ENCODE measurements around the gene BCCIP.

Gene BCCIP

GRCh38 chr10:125844751-125845221 is 21.4 kb downstream of the BCCIP start:
- Histone ChIP-seq H2BK15ac (ENCODE audit: low read depth, poor library complexity, severe bottlenecking) (no peak overlapping the region), H2BK5ac (ENCODE audit: low read depth, low read length, poor library complexity, severe bottlenecking) (no peak overlapping the region), H3K23ac (ENCODE audit: low read length in 2 of 2) (no peak overlapping the region), H2AK5ac (ENCODE audit: low read length, severe bottlenecking) (no peak overlapping the region), H3K27me3 (ENCODE audit: control insufficient read depth in 1 of 2, insufficient read depth in 1 of 2, low read length in 2 of 2) (no peaks in the 10 kb centered on the region), H3K4me2 (ENCODE audit: low read length, poor library complexity, severe bottlenecking) (no peak overlapping the region), H3K14ac (ENCODE audit: low read length in 2 of 2) (no peak overlapping the region), H3K9ac (ENCODE audit: low read length) (no peak overlapping the region), H3K4me3 (ENCODE audit: insufficient read depth in 1 of 2, low read depth in 1 of 2, low read length in 2 of 2) (no peak overlapping the region), H3K79me1 (replicated peaks; ENCODE audit: low read length, poor library complexity, severe bottlenecking) (peaks cover 14% of the 10 kb centered on the region), H4K91ac (ENCODE audit: low read length) (no peak overlapping the region), H2BK120ac (ENCODE audit: low read depth, low read length) (no peak overlapping the region), H3K4me1 (ENCODE audit: control insufficient read depth, insufficient read depth, low read depth, low read length) (peaks cover 7% of the 10 kb centered on the region), H3K9me3 (ENCODE audit: control insufficient read depth, low read length) (no peaks in the 10 kb centered on the region), H2BK12ac (ENCODE audit: low read length in 2 of 2) (no peak overlapping the region), H3K4ac (ENCODE audit: low read depth in 1 of 2, low read length in 2 of 2) (no peak overlapping the region), H3K18ac (ENCODE audit: low read depth in 1 of 2, low read length in 2 of 2) (no peak overlapping the region), H4K8ac (ENCODE audit: low read length) (no peak overlapping the region), H2AFZ (ENCODE audit: low read depth, low read length) (no peak overlapping the region), H3K27ac (ENCODE audit: low read length, poor library complexity, severe bottlenecking) (no peak overlapping the region), H3K36me3 (ENCODE audit: control insufficient read depth in 1 of 2, insufficient read depth in 2 of 2, low read depth in 1 of 2, low read length in 2 of 2) (peaks cover 32 to 77% of the 10 kb centered on the region in 2 experiments)
- DNase-seq, result no peak
- WGBS, result 97% methylated on average over 7 of the region's 7 CpGs

GRCh38 chr10:125845617-125846016 is 22.3 kb downstream of the BCCIP start:
- Histone ChIP-seq H3K18ac (ENCODE audit: low read depth in 1 of 2, low read length in 2 of 2) (no peak overlapping the region), H3K4me3 (ENCODE audit: insufficient read depth in 1 of 2, low read depth in 1 of 2, low read length in 2 of 2) (no peak overlapping the region), H2BK120ac (ENCODE audit: low read depth, low read length) (no peak overlapping the region), H3K4me2 (ENCODE audit: low read length, poor library complexity, severe bottlenecking) (no peak overlapping the region), H3K27me3 (ENCODE audit: control insufficient read depth in 1 of 2, insufficient read depth in 1 of 2, low read length in 2 of 2) (no peaks in the 10 kb centered on the region), H2BK15ac (ENCODE audit: low read depth, poor library complexity, severe bottlenecking) (no peak overlapping the region), H3K14ac (ENCODE audit: low read length in 2 of 2) (no peak overlapping the region), H2BK12ac (ENCODE audit: low read length in 2 of 2) (no peak overlapping the region), H3K9ac (ENCODE audit: low read length) (no peak overlapping the region), H3K27ac (ENCODE audit: low read length, poor library complexity, severe bottlenecking) (no peak overlapping the region), H3K4ac (ENCODE audit: low read depth in 1 of 2, low read length in 2 of 2) (no peak overlapping the region), H2BK5ac (ENCODE audit: low read depth, low read length, poor library complexity, severe bottlenecking) (no peak overlapping the region), H3K4me1 (ENCODE audit: control insufficient read depth, insufficient read depth, low read depth, low read length) (peaks cover 3% of the 10 kb centered on the region), H3K23ac (ENCODE audit: low read length in 2 of 2) (no peak overlapping the region), H3K79me1 (replicated peaks; ENCODE audit: low read length, poor library complexity, severe bottlenecking) (peaks cover 13% of the 10 kb centered on the region), H3K9me3 (ENCODE audit: control insufficient read depth, low read length) (no peaks in the 10 kb centered on the region), H3K36me3 (ENCODE audit: control insufficient read depth in 1 of 2, insufficient read depth in 2 of 2, low read depth in 1 of 2, low read length in 2 of 2) (peaks cover 28 to 73% of the 10 kb centered on the region in 2 experiments), H4K91ac (ENCODE audit: low read length) (no peak overlapping the region), H4K8ac (ENCODE audit: low read length) (no peak overlapping the region), H2AK5ac (ENCODE audit: low read length, severe bottlenecking) (no peak overlapping the region), H2AFZ (ENCODE audit: low read depth, low read length) (no peak overlapping the region)
- 93% methylated on average over 11 of the region's 11 CpGs for WGBS
- no peak for DNase-seq

GRCh38 chr10:125846894-125847293 is 23.5 kb downstream of the BCCIP start:
- Histone ChIP-seq H2BK12ac (ENCODE audit: low read length in 2 of 2) (no peak overlapping the region), H4K8ac (ENCODE audit: low read length) (no peak overlapping the region), H3K27ac (ENCODE audit: low read length, poor library complexity, severe bottlenecking) (no peak overlapping the region), H3K79me1 (replicated peaks; ENCODE audit: low read length, poor library complexity, severe bottlenecking) (peaks cover 13% of the 10 kb centered on the region), H2BK15ac (ENCODE audit: low read depth, poor library complexity, severe bottlenecking) (no peak overlapping the region), H4K91ac (ENCODE audit: low read length) (no peak overlapping the region), H3K27me3 (ENCODE audit: control insufficient read depth in 1 of 2, insufficient read depth in 1 of 2, low read length in 2 of 2) (no peaks in the 10 kb centered on the region), H2BK120ac (ENCODE audit: low read depth, low read length) (no peak overlapping the region), H2BK5ac (ENCODE audit: low read depth, low read length, poor library complexity, severe bottlenecking) (no peak overlapping the region), H2AFZ (ENCODE audit: low read depth, low read length) (no peak overlapping the region), H3K18ac (ENCODE audit: low read depth in 1 of 2, low read length in 2 of 2) (no peak overlapping the region), H3K4me1 (ENCODE audit: control insufficient read depth, insufficient read depth, low read depth, low read length) (peaks cover 3% of the 10 kb centered on the region), H3K4ac (ENCODE audit: low read depth in 1 of 2, low read length in 2 of 2) (no peak overlapping the region), H3K4me2 (ENCODE audit: low read length, poor library complexity, severe bottlenecking) (no peak overlapping the region), H3K23ac (ENCODE audit: low read length in 2 of 2) (no peak overlapping the region), H3K9me3 (ENCODE audit: control insufficient read depth, low read length) (no peaks in the 10 kb centered on the region), H2AK5ac (ENCODE audit: low read length, severe bottlenecking) (no peak overlapping the region), H3K36me3 (ENCODE audit: control insufficient read depth in 1 of 2, insufficient read depth in 2 of 2, low read depth in 1 of 2, low read length in 2 of 2) (peaks cover 32 to 68% of the 10 kb centered on the region in 2 experiments), H3K9ac (ENCODE audit: low read length) (no peak overlapping the region), H3K4me3 (ENCODE audit: insufficient read depth in 1 of 2, low read depth in 1 of 2, low read length in 2 of 2) (no peak overlapping the region), H3K14ac (ENCODE audit: low read length in 2 of 2) (no peak overlapping the region)
- WGBS, result no CpG with 5 or more reads among the region's 3 CpGs
- no peak for DNase-seq

GRCh38 chr10:125848371-125848770 is 25.0 kb downstream of the BCCIP start:
- Histone ChIP-seq H3K9ac (ENCODE audit: low read length) (no peak overlapping the region), H2AFZ (ENCODE audit: low read depth, low read length) (no peak overlapping the region), H2BK5ac (ENCODE audit: low read depth, low read length, poor library complexity, severe bottlenecking) (no peak overlapping the region), H2BK120ac (ENCODE audit: low read depth, low read length) (no peak overlapping the region), H4K91ac (ENCODE audit: low read length) (no peak overlapping the region), H3K4ac (ENCODE audit: low read depth in 1 of 2, low read length in 2 of 2) (no peak overlapping the region), H3K4me3 (ENCODE audit: insufficient read depth in 1 of 2, low read depth in 1 of 2, low read length in 2 of 2) (no peak overlapping the region), H3K23ac (ENCODE audit: low read length in 2 of 2) (no peak overlapping the region), H2AK5ac (ENCODE audit: low read length, severe bottlenecking) (no peak overlapping the region), H2BK15ac (ENCODE audit: low read depth, poor library complexity, severe bottlenecking) (no peak overlapping the region), H3K27me3 (ENCODE audit: control insufficient read depth in 1 of 2, insufficient read depth in 1 of 2, low read length in 2 of 2) (no peaks in the 10 kb centered on the region), H3K36me3 (ENCODE audit: control insufficient read depth in 1 of 2, insufficient read depth in 2 of 2, low read depth in 1 of 2, low read length in 2 of 2) (peaks cover 33 to 75% of the 10 kb centered on the region in 2 experiments), H4K8ac (ENCODE audit: low read length) (no peak overlapping the region), H3K27ac (ENCODE audit: low read length, poor library complexity, severe bottlenecking) (no peak overlapping the region), H3K14ac (ENCODE audit: low read length in 2 of 2) (no peak overlapping the region), H3K18ac (ENCODE audit: low read depth in 1 of 2, low read length in 2 of 2) (no peak overlapping the region), H3K9me3 (ENCODE audit: control insufficient read depth, low read length) (no peaks in the 10 kb centered on the region), H3K4me1 (ENCODE audit: control insufficient read depth, insufficient read depth, low read depth, low read length) (no peaks in the 10 kb centered on the region), H3K4me2 (ENCODE audit: low read length, poor library complexity, severe bottlenecking) (no peak overlapping the region), H2BK12ac (ENCODE audit: low read length in 2 of 2) (no peak overlapping the region), H3K79me1 (replicated peaks; ENCODE audit: low read length, poor library complexity, severe bottlenecking) (peaks cover 7% of the 10 kb centered on the region)
- DNase-seq, result no peak
- 98% methylated on average over 2 of the region's 2 CpGs for WGBS

All from mesenchymal stem cell (in vitro differentiated cells and primary cell).